IMR-90 (cell line): ENCODE measurements around the gene ITK.

Experiments
- CHD1 ChIP-seq: IDR thresholded peaks from 2 replicates; pipeline ENCODE4 v1.6.1; 2012; ENCODE audit warnings: low read depth, low read length, improper control_type of control experiment
- MAFK ChIP-seq: IDR thresholded peaks from 2 replicates; pipeline ENCODE4 v1.6.1; 2012; ENCODE audit warnings: low read depth, low read length, improper control_type of control experiment
- POLR2A ChIP-seq: IDR thresholded peaks from 2 replicates; pipeline ENCODE4 v1.6.1; 2012; ENCODE audit warnings: mild to moderate bottlenecking, low read depth, low read length
- TF ChIP-seq, protein P1 (sequence below): conservative IDR thresholded peaks from 2 replicates; pipeline ENCODE4 v1.5.1; 2012; ENCODE audit warnings: mild to moderate bottlenecking, low read depth, low read length, improper control_type of control experiment

DNA sequence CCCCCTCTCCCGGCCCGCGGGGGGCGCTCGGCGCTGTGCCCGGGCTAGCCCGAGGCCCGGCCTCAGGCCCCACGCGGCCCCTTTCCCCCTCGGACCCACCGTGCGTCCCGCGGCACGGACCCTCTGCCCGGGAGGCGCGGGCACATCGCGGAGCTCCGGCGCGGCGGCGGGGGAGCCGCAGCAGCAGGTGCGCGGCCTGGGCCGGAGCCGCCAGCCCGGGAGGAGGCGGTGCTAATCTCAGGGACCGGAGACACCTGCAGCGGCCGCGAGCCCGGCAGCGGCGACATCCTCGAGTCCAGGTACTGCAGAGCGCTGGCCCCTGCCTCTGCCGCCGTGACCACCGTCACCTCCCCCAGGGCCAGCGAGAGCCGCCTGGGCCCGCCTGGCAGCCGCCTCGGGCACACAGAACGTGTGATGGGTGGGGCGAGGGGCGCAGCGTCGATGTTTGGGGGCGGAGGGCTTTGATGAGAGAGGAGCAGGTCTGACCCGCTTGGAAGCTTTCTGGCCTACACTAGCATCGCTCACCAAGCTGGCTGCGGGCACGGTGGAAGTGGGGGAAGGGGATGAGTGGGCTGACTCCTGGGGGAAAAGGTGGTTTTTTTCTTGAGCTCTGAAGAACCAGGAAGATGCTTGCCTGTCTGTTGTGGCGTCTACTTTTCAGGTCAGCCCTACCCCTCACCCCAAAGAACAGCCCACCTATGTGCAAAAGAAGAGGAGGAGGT is 85.8 kb downstream of the ITK start:
- TF ChIP-seq POLR2A (no peak), MAFK (no peak), CHD1 (no peak)
- TF ChIP-seq, protein P1, sequence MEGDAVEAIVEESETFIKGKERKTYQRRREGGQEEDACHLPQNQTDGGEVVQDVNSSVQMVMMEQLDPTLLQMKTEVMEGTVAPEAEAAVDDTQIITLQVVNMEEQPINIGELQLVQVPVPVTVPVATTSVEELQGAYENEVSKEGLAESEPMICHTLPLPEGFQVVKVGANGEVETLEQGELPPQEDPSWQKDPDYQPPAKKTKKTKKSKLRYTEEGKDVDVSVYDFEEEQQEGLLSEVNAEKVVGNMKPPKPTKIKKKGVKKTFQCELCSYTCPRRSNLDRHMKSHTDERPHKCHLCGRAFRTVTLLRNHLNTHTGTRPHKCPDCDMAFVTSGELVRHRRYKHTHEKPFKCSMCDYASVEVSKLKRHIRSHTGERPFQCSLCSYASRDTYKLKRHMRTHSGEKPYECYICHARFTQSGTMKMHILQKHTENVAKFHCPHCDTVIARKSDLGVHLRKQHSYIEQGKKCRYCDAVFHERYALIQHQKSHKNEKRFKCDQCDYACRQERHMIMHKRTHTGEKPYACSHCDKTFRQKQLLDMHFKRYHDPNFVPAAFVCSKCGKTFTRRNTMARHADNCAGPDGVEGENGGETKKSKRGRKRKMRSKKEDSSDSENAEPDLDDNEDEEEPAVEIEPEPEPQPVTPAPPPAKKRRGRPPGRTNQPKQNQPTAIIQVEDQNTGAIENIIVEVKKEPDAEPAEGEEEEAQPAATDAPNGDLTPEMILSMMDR = no peak
